Measurements from ENCODE around the gene PGGHG.
"Not testable (repeated sequence)": the region's sequence is repeated elsewhere in the genome, so short reads cannot be mapped to it uniquely, and the experiment has no call there.

Gene PGGHG

DNA sequence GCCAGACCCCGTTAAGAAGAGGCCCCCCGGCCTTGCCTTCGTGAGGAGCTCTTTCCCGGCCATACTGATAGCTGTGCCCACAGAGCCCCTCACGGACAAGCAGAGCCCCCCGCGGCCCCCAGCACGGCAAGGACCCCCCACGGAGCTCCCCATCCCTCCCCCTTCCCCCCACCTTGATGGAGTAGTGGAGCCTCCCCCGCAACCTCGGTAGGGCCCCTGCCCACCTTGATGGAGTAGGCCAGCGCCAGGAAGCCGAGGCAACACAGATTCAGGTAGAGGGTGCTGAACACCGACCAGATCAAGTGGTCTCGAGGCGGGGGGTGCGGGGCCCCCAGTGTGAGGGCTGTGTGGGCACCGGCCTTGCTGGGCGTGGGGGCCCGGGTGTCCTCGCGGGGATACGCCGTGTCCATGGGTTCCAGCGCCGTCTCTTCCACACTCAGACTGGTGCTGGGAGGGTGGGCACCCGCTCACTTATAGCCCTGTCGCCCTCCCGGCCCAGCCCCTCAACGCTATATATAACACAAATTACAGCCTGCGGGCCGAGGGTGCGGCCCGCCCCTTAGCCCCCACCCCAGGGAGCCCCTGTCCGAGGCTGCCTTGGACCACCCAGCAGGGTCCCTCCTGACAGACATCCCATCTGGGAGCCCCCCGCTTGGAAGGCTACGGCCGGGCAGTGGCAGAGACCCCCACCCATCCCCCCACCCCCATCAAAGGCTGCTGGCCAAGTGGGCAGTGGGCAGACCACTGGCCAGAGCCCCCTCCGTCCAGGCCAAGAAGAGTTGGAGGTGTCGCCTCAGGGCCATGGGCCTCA, 10.4 kb downstream of the PGGHG start, which contains the start of gene IFITM5:
TSS of gene IFITM5 (minus strand) at position 446 of the 811 bp plus-strand sequence. CDS start at position 410, 36 bp downstream.
- DNase-seq: no peak

DNA sequence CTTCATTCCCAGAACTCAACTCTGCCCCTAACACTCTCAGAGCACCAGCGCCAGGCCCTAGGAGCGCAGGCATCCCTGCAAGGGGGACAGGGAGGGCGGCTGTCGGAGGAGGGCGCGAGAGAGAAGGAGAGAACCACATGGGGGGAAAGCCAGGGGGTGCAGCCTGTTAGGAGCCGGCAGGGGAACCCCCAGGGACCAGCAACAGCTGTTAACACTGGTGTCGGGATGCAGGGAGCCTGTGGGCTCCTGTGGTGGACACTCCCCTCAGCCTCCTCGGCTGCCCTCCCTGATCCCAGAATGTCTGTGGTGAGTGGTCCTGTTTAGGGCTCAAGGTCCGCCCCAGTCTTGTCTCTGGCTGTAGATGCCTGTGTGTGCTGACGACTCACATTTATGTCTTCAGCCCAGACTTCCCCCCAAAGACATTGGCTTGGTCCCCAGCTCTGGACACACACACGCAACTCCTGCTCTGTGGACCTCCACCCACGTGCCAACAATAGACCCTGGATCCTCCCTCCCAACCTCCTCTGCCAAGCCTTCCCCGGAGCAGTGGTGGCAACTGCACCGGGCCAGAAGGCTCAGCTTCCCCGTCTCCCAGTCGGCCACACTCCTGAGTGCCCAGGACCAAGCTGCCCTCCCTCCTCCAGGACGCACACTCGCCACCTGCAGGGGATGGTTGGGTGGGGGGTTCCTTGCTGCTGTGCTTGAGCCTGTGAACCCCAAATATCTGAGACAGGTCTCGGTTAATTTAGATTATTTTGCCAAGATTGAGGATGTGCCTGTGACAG, 11.2 kb downstream of the PGGHG start:
- DNase-seq: no peak

DNA sequence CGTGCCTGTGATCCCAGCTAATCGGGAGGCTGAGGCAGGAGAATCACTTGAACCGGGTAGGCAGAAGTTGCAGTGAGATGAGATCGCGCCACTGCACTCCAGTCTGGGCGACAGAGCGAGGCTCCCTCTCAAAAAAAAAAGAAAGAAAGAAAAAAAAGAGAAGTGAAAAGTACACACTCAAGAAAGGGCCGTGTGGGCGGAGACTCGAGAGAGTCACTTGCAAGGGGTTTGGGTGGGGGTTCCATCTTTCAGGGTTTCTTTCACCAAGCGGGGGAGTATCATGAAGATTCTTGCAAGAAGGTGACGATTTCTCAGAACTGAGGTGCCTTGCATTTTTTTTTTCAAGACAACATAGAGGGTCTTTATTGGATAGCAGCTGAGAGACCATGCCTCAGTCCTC, 14.4 kb downstream of the PGGHG start:
- no peak for DNase-seq

DNA sequence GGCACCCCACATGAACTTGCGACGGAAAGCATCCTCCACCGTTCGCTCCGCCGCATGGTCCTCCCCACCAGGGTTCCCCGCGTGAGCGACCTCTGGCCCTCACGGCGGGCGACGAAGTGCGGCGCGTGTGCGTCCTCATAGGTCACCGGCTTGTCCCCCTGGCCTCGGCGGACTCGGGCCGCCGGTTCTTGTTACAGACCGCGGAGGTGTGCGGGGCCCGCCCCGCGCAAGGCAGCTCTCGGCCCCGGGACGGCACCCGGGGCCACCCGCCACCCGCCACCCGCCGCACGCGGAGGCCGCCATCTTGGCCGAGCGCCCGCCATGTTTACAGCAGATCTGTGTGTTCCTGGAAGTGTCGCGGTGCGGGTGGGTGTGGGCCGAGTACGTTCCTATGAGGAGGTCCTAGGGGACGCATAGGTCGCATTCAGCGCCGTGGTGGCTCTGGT, 15.2 kb downstream of the PGGHG start:
- DNase-seq: no peak

DNA sequence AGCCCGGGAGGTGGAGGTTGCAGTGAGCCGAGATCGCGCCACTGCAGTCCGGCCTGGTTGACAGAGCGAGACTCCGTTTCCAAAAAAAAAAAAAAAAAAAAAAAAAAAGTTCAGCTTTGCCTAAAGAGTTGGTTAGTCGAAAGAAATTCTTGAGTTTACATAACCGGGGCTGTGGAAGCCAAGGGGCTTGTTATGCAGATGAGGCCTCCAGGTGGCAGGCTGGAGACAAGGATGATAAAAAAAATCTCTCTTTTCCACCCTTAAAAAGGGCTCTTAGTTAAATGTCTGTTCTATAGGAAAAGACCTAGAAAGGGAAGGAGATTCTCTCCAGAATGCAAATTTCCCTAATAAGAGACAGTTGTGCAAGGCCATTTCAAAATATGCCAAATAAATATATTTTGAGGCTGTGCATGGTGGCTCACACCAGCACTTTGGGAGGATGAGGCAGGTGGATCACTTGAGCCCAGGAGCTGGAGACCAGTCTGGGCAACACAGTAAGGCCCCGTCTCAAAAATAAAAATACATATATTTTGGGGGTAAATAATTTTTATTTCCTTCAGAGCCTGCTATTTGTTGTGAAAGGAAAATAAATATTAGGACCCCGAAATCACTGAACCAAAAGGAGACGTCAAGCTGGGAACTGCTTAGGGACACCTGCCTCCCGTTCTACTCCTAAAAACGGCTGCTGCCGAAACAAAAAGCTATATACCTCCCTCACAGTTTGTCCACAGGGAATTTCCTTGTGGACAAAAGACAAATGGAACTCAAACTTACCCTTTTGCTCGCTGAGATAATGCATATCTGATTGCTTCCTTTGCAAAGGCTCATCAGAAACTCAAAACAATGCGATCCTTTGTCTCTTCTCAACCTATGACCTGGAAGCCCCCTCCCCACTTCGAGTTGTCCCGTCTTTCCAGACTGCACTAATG, 16.3 kb downstream of the PGGHG start:
- peak; percentile 76 for DNase-seq

DNA sequence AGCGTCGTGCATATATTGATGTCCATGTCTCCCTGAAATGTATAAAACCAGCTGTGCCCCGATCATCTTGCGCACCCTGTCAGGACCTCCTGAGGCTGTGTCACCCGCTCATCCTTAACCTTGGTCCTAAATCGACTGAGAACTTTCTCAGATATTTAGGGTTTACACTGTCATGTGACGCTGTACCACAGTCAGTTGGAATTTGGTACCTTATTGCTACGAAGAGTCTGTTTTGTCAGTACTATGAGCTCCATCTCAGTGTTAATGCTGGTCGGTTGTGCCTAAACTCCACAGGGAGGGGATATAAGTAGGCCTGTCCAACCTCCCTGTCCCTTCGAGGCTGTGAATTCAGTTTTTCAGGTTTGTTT, 16.9 kb downstream of the PGGHG start:
- DNase-seq: no peak

DNA sequence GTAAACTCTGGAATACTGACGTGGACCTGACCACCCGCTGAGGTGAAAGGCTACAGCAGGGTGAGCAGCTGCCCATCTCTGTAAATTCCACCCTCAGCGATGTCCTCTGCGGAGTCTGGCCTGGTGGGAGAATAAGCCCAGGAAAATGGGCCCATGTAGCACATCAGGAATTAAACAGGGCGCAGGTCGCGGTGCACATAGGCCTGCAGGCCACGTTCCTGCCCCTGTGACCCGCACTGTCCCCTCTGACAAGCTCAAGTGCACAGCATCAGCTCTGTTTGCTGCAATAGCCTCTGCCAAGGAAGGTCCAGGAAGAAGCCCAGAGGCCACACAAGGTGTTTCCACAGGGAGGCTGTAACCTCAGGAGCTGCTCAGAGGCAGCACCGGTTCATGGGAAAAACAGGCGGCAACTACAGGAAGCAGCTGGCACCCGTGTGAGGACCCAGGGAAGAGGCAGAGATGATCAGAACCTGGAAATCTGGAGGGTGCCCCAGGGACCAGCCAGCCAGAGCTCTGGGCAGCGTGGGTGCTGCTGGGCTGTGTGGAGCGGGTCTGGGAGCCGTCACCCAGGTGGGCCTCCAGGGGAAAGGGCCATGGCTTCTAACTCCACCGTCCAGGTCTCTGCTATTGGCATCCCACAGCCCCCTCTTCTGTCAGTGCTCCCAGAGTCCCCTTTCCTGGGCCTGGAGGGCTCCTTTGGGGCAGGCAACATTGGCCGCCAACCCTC, 17.9 kb downstream of the PGGHG start:
- DNase-seq: no peak

DNA sequence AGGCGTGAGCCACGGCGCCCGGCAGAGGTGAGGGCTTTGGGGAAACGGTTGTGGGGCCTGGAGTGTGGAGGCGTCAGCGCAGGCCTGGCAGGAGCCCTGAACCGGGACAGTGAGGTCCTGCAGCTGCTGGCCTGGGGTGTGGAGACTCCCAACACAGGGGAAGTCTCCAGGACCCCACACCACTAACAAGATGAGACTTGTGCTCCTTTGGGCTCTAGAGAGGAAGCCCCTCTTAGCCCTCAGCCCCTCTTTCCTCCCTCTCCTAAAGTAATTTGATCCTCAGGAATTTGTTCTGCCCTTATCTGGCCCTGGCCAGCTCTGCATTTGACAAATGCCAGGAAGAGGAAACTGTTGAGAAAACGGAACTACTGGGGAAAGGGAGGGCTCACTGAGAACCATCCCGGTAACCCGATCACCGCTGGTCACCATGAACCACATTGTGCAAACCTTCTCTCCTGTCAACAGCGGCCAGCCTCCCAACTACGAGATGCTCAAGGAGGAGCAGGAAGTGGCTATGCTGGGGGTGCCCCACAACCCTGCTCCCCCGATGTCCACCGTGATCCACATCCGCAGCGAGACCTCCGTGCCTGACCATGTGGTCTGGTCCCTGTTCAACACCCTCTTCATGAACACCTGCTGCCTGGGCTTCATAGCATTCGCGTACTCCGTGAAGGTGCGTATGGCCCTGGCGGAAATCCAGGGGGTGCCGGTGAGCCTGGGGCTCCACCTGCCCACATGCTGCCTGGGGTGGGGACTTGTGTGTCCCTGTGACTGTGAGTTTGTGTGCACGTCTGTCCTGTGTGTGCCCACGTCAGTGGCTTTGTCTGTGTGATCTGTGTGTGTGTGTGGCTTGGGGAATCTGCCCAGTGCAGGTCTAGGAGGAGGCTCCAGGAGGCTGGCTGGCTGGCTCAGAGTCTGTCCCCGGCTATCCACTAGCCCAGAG, 19.1 kb downstream of the PGGHG start, which contains the start of gene IFITM2:
TSS of gene IFITM2 (plus strand) at position 51 of the 943 bp plus-strand sequence. CDS start at position 428, 377 bp downstream.
- peak; percentile 91 for DNase-seq

DNA sequence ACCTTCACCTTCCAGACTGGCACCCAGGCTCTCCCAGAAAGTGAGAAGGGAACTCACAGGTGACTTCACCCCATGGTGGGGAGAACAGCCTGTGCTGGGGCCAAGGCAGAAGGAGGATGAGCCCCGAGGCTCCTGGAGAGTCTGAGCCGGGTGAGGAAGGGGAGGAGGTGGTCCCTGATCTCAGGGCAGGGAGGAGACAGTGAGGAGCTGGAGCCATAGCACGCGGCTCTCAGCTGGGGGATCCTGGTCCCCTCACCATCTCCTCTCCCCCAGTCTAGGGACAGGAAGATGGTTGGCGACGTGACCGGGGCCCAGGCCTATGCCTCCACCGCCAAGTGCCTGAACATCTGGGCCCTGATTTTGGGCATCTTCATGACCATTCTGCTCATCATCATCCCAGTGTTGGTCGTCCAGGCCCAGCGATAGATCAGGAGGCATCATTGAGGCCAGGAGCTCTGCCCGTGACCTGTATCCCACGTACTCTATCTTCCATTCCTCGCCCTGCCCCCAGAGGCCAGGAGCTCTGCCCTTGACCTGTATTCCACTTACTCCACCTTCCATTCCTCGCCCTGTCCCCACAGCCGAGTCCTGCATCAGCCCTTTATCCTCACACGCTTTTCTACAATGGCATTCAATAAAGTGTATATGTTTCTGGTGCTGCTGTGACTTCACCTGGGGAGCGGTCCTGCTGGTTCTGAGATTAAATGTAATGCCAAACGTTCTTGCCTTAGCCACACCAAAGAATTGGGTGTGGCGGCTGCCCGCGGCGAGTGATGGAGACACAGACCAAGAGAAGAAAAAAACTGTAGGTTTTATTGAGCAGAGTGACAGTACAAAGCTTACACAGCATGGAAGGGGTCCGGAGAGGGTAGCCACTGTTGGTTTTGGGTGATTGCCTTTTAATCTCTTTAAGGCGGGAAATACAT, 20.1 kb downstream of the PGGHG start:
- not testable (repeated sequence) for DNase-seq

DNA sequence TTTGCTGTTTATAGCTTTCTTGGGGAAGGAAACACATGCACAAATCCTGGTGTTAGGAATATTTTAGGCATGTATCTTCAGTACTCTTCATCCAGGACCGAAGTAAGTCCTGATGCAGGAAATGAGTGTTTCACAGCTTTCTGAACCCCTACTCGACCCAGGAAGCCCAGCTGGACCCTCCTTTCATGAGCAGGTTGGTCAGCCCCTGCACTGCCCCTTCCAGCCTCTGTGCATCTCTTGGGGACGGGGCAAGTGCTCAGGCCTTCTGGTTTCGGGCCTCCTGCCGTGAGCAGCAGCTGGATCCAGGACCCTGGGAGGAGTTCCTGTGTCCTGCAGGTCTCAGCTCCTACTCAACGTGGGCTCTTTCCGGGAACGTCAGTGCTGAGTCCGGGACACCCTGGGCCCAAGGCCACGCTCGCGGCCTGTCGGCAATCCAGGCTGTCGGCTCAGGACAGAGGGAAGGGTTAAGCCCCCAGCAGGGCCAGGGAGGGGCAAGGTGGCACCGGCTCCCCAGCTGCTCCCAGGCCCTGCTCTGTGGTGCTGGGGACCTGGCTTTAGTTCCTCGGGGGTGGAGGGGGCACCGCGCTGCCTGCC, 21.1 kb downstream of the PGGHG start:
- not testable (repeated sequence) for DNase-seq

DNA sequence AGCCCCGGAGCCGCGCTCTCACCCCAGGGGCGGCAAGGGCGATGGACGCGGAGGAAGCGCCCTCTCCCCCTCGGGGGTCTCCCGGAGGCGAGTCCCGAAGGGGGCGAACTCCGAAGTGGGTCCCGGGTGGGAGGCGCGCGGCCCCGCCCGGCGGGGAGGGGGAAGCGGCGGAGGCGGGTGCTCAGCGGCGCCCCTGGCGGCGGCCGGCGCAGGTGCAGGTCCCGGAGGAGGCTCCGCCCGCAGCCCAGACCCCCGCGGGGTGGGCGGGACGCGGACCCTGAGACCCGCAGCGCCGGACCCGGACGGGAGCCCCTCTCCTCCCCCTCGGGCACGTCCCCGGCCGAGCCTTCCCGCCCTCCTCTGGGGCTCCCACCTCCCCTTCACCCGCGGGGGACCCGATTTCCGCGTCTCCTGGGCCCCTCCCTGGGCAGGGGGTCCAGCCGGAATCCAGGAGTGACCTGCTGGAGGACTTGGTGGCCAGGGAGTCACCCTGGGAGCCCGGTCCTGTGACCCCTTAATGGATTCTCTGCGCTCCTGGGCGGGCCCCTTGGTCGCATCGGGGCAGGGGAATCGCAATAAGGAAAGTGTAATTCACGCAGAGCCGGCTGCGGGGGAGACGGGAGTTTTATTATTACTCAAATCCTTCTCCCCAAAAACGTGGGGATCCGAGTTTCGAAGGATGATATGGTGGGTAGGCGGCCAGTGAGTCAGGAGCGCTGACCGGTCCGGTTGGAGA, 22.3 kb downstream of the PGGHG start:
- not testable (repeated sequence) for DNase-seq

DNA sequence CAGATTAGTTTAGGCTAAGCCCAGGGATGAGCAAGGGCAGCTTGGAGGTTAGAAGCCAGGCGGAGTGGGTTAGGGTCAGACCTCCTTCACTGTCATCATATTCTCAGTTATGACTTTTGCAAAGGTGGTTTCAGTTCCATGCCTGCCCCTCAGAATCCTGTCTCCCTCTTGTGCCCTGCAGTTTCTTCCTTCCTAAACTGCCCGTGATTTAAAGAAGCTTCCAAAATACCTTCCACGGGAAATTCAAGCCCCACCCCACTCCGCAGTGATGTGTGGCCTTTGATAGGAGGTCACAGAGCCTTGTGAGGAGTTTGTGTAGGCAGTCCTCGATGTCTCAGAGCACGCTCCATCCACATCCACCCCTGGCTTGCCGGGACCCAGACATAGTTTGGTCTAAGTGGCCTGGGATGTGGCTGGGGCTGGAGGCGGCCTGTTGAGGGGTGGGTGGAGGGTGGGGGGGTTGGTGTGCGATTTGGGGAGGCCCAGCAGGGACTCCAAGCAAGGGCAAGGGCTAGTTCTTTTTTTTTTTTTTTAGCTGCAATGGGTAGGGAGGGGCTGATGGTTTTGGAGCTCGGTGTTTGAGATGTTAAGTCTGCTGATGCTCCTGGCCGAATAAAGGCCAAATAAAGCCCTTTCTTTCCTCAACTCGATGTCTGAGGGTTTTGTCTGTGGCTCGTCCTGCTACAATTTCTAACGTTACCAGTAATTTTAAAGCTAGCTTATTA, 23.3 kb downstream of the PGGHG start:
- no peak for DNase-seq

DNA sequence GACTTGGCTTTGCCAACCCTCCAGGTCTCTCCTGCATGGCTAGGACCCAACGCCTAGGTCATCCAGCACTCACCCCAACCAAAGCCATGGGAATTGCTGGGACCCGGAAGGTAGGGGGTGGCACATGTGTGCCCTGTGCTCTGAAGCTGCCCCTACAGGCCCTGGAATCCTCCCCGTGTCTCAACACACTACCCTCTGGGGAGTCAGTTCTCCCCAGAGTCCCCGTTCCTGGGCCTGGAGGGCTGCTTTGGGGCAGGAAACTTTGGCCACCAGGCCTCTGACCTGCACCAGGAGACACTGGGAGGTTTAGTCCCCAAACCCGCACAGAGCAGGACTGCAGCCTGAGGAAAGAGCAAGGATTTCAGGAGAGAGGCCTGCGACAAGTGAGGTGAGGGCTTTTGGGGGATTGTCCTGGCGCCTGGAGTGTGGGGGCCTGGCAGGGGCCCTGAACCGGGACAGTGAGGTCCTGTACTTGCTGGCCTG, 24.4 kb downstream of the PGGHG start:
- DNase-seq: no peak

DNA sequence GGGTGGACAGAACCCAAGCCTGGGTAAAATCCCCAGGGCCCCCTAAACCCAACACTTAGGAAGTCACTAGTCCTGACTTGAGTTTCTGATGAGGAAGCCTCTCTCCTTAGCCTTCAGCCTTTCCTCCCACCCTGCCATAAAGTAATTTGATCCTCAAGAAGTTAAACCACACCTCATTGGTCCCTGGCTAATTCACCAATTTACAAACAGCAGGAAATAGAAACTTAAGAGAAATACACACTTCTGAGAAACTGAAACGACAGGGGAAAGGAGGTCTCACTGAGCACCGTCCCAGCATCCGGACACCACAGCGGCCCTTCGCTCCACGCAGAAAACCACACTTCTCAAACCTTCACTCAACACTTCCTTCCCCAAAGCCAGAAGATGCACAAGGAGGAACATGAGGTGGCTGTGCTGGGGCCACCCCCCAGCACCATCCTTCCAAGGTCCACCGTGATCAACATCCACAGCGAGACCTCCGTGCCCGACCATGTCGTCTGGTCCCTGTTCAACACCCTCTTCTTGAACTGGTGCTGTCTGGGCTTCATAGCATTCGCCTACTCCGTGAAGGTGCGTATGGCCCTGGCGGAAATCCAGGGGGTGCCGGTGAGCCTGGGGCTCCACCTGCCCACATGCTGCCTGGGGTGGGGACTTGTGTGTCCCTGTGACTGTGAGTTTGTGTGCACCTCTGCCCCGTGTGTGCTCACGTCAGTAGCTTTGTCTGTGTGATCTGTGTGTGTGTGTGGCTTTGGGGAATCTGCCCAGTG, 25.0 kb downstream of the PGGHG start, which contains the start of gene IFITM1:
TSS of gene IFITM1 (plus strand) at position 254 of the 767 bp plus-strand sequence. CDS start at position 385, 131 bp downstream.
- DNase-seq: peak; percentile 79

DNA sequence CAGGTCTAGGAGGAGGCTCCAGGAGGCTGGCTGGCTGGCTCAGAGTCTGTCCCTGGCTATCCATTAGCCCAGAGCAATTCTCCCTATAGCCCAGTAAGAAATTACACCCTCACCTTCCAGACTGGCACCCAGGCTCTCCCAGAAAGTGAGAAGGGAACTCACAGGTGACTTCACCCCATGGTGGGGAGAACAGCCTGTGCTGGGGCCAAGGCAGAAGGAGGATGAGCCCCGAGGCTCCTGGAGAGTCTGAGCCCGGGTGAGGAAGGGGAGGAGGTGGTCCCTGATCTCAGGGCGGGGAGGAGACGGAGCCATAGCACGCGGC, 25.6 kb downstream of the PGGHG start:
- not testable (repeated sequence) for DNase-seq

DNA sequence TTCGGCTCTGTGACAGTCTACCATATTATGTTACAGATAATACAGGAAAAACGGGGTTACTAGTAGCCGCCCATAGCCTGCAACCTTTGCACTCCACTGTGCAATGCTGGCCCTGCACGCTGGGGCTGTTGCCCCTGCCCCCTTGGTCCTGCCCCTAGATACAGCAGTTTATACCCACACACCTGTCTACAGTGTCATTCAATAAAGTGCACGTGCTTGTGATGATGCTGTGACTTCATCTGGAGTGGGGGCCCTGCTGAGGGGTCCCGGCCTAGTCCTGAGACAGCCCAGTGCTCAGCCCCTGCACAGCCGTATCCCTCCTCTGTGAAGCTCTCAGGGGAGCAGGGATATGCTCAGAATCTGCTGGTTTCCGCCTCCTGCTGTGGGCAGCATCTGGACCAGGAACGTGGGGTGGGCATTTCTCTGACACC, 26.1 kb downstream of the PGGHG start:
- DNase-seq: no peak

DNA sequence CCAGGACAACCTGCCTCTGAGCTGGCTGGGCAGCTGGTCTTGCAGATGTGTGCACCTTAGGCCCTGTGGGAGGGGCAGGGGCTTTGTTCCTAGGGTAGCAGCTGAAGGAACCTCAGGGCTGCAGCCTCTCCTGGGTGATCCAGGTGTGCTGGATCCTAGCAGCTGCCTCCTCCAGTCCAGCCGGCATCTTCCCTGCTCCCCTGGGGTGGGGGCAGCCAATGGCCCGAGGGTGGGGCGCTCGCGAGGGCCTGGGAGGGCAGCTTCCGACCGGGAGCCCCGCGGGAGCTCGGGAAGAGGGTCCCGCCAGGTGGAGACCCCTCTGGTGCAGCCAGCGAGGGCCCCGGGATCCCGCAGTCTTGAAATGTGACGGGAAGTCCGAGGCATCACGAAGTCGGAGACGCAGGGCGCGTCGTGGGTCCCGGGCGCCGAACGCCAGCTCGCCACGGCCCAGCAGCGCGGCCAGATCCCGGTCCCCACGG, 26.6 kb downstream of the PGGHG start:
- no peak for DNase-seq
